K562 (cell line): Measurements from ENCODE around the gene PHEX. TPM values are rescaled to one million over a fixed set of nuclear protein-coding genes. Genes with fewer than 3 reads are reported as not detected.

ENCODE experiments used
- ATAC-seq: fragments of 200-7000 bp; cut with Tn5 transposase; 3 replicates; pipeline ENCODE4 v1.9.1; 2020; ENCODE audit warnings: moderate library complexity
- BruUV-seq: library from RNA; stranded (reverse); fragments of 400-500 nt; replicated peaks from 2 replicates; lab custom pipeline; 2021; lab: Mats Ljungman, UMichigan
- CTCF ChIA-PET: fragments of 300-600 bp; formaldehyde crosslinking; extraction: SDS; loops from one replicate; lab custom pipeline; 2021; ENCODE audit warnings: low intra/inter-chr PET ratio; lab: Yijun Ruan, JAX
- POLR2A ChIA-PET: fragments of 300-600, 350-650 bp; sonication (Branson Sonifier 250); formaldehyde crosslinking; extraction: SDS; loops from one replicate; lab custom pipeline; 2021; ENCODE audit warnings: antibody characterized with exemption, inconsistent platforms; lab: Yijun Ruan, JAX
- DNase-seq, 4 experiments: peaks; one replicate each; pipeline versions ENCODE4 v3.0.0 to v3.0.0-alpha.2; 2011 to 2018; ENCODE audit warnings: low spot score in 3 of 4, mixed read lengths in 3 of 4; ENCODE audit errors: extremely low read depth in 1 of 4
- FAIRE-seq: peaks from 2 replicates; lab custom pipeline; 2011; peaks lifted over from hg19 to GRCh38; lab: Jason Lieb, UNC
- H2AFZ ChIP-seq: 2 replicates; pipeline ENCODE4 v1.6.0; 2011; ENCODE audit warnings: low read depth, low read length, control low read depth, inconsistent platforms
- H3K27ac ChIP-seq: fragments of 200-600 bp; 3 replicates; pipeline ENCODE4 v1.8.0; 2011; ENCODE audit warnings: low read depth, mild to moderate bottlenecking, control low read depth, inconsistent platforms, low read length, moderate library complexity, mixed read lengths; ENCODE audit errors: extremely low read depth
- H3K27me3 ChIP-seq, 2 experiments: fragments of 300-600 bp in 1 of 2; 2 replicates in 1 of 2; 3 replicates in 1 of 2; pipeline versions ENCODE4 v1.6.0 to v1.8.0; 2011; ENCODE audit warnings: inconsistent platforms in 2 of 2, low read length in 2 of 2, mild to moderate bottlenecking in 1 of 2, mixed read lengths in 1 of 2, moderate library complexity in 1 of 2; ENCODE audit not compliant: control insufficient read depth in 2 of 2, insufficient read depth in 2 of 2
- H3K36me3 ChIP-seq: fragments of 300-600 bp; 3 replicates; pipeline ENCODE4 v1.8.0; 2011; ENCODE audit warnings: mild to moderate bottlenecking, low read length, inconsistent platforms; ENCODE audit not compliant: control insufficient read depth, insufficient read depth
- H3K4me1 ChIP-seq, 2 experiments: fragments of 200-600 bp in 1 of 2; replicated peaks in 1 of 2; 2 replicates in 1 of 2; 3 replicates in 1 of 2; pipeline versions ENCODE4 v1.5.1 to v1.8.0; 2011; ENCODE audit warnings: inconsistent platforms in 2 of 2, low read length in 2 of 2, mild to moderate bottlenecking in 1 of 2, mixed read lengths in 1 of 2, moderate library complexity in 1 of 2; ENCODE audit not compliant: control insufficient read depth in 2 of 2, insufficient read depth in 2 of 2
- H3K4me2 ChIP-seq: 2 replicates; pipeline ENCODE4 v1.6.1; 2011; ENCODE audit warnings: low read length, control low read depth, inconsistent platforms, mixed read lengths; ENCODE audit not compliant: insufficient read depth
- H3K4me3 ChIP-seq: fragments of 200-600 bp; sonication (generic), shearing (Covaris generic); 2 replicates; pipeline ENCODE4 v1.5.1; 2016; ENCODE audit warnings: control low read depth, inconsistent platforms
- H3K79me2 ChIP-seq: fragments of 200-600 bp; 3 replicates; pipeline ENCODE4 v1.8.0; 2011; ENCODE audit warnings: low read length, inconsistent platforms; ENCODE audit not compliant: control insufficient read depth, insufficient read depth
- H3K9ac ChIP-seq, 2 experiments: 2 replicates each; pipeline versions ENCODE4 v1.6.0 to v1.6.1; 2011; ENCODE audit warnings: low read depth in 2 of 2, low read length in 2 of 2, control low read depth in 1 of 2, inconsistent platforms in 1 of 2, mild to moderate bottlenecking in 1 of 2, mixed read lengths in 1 of 2; ENCODE audit not compliant: insufficient read depth in 1 of 2
- H3K9me1 ChIP-seq: one replicate; pipeline ENCODE4 v1.6.0; 2011; ENCODE audit warnings: inconsistent platforms, mild to moderate bottlenecking, low read length, moderate library complexity; ENCODE audit not compliant: control insufficient read depth, insufficient read depth
- H3K9me3 ChIP-seq: replicated peaks from 2 replicates; pipeline ENCODE4 v1.5.1; 2011; ENCODE audit warnings: low read depth, low read length, inconsistent platforms; ENCODE audit not compliant: control insufficient read depth, insufficient read depth
- H4K20me1 ChIP-seq: replicated peaks from 2 replicates; pipeline ENCODE4 v1.6.1; 2011; ENCODE audit warnings: low read length, inconsistent platforms, mixed read lengths; ENCODE audit not compliant: control insufficient read depth, insufficient read depth
- CBX3 ChIP-seq, 2 experiments: IDR thresholded peaks; 1 replicate in 1 of 2; 2 replicates in 1 of 2; pipeline ENCODE4 v1.6.1; 2012; ENCODE audit warnings: inconsistent platforms in 2 of 2, low read length in 2 of 2, borderline replicate concordance in 1 of 2, control low read depth in 1 of 2
- CREB3 ChIP-seq: fragments of 450-650 bp; conservative IDR thresholded peaks from 2 replicates; pipeline ENCODE4 v1.6.1; 2016; ENCODE audit warnings: missing genetic modification characterization, low read depth, mild to moderate bottlenecking, missing compliant biosample characterization, moderate library complexity
- CUX1 ChIP-seq: fragments of 200-800 bp; sonication (Bioruptor generic); IDR thresholded peaks from 2 replicates; pipeline ENCODE4 v1.6.1; 2016; ENCODE audit warnings: missing genetic modification characterization, missing compliant biosample characterization
- EGR1 ChIP-seq: fragments of 450-650 bp; conservative IDR thresholded peaks from 2 replicates; pipeline ENCODE4 v1.6.1; 2017; ENCODE audit warnings: mild to moderate bottlenecking
- GTF2A2 ChIP-seq: IDR thresholded peaks from 2 replicates; pipeline ENCODE4 v1.6.1; 2016; ENCODE audit warnings: mild to moderate bottlenecking, missing genetic modification characterization, missing compliant biosample characterization
- NFXL1 ChIP-seq: fragments of 450-650 bp; formaldehyde crosslinking; IDR thresholded peaks from 2 replicates; pipeline ENCODE4 v1.4.0; 2021; ENCODE audit warnings: mild to moderate bottlenecking
- POLR2G ChIP-seq: fragments of 200-400 bp; formaldehyde crosslinking; IDR thresholded peaks from 2 replicates; pipeline ENCODE4 v1.6.1; 2017; ENCODE audit warnings: low read depth, mild to moderate bottlenecking, antibody characterized with exemption, low read length, moderate library complexity
- SIN3B ChIP-seq: fragments of 450-650 bp; IDR thresholded peaks from 2 replicates; pipeline ENCODE4 v1.6.1; 2017; ENCODE audit warnings: low read depth, mild to moderate bottlenecking, moderate library complexity
- ZNF384 ChIP-seq: IDR thresholded peaks from 2 replicates; pipeline ENCODE4 v1.6.1; 2012; ENCODE audit warnings: low read depth, low read length, improper control_type of control experiment
- ZNF589 ChIP-seq: fragments of 200-800 bp; sonication (Bioruptor generic); IDR thresholded peaks from 2 replicates; pipeline ENCODE4 v1.6.1; 2016; ENCODE audit warnings: low read depth, missing genetic modification characterization, missing compliant biosample characterization
- WGBS: fragments of 100-300 bp; shearing (Covaris generic); methylation state at CpG from one replicate; pipeline ENCODE4 v1.1.6; 2016; ENCODE audit warnings: low coverage, mixed read lengths; ENCODE audit not compliant: insufficient coverage; ENCODE audit errors: missing lambda C conversion rate; 5-methylcytosine and 5-hydroxymethylcytosine counted together
- in situ Hi-C: fragments of 300-500 bp; cut with MboI; formaldehyde crosslinking; loops from 4 replicates; pipeline ENCODE4 v1.15.0; 2018; ENCODE audit warnings: inconsistent platforms, mixed read lengths
- intact Hi-C: fragments of 100-400 bp; cut with micrococcal nuclease; formaldehyde crosslinking; loops from 2 replicates; pipeline ENCODE4 v1.14.2; 2022
- polyA plus RNA-seq, 8 experiments: library from polyadenylated mRNA; depleted of rRNA in 4 of 8; stranded (reverse) in 5 of 8; unstranded in 3 of 8; fragments of >200 nt; fragmentation: Nextera tagmentation in 2 of 8; fragmentation: Illumina TruSeq in 1 of 8; extraction: Ambion mirVana in 2 of 8; extraction: Trizol in 1 of 8; gene quantifications; 2 replicates each; pipeline versions ENCODE4 v1.2.1 to v1.2.3, GENCODE V29; 2011 to 2014; ENCODE audit warnings: inconsistent platforms in 1 of 8, missing spikeins in 1 of 8
- total RNA-seq, 7 experiments: library from RNA; depleted of rRNA in 6 of 7; stranded (reverse); fragments of >200 nt in 6 of 7; fragmentation: Illumina TruSeq in 2 of 7; extraction: Trizol in 2 of 7; gene quantifications; 2 replicates each; pipeline versions ENCODE4 v1.2.1 to v1.2.3, GENCODE V29; 2011 to 2021; ENCODE audit warnings: low replicate concordance in 1 of 7

The PHEX gene
- total and polyA plus RNA-seq, 9 of the 15 experiments (the other 6 are each of a cell fraction or from before 2014, with no cell fraction given) = 0.01 to 0.11 (median 0.04) TPM; not detected in 6

GRCh38 chrX:22141047-22141730, 109.1 kb downstream of the PHEX start (continued):
- TF ChIP-seq CUX1 (no peak), GTF2A2 (tag) (no peak), EGR1 (no peak)
- TF ChIP-seq, all 486 proteins: peak for 0

- intact Hi-C loops = no loop called here
- in situ Hi-C loops = no loop called here
- TF ChIP-seq NFXL1 (no peak), SIN3B (no peak), CREB3 (tag) (no peak), ZNF589 (no peak), POLR2G (no peak), CBX3 (IDR thresholded peaks at IDR 0.05; ENCODE audit: borderline replicate concordance in 1 of 2, low read length in 2 of 2) (no peak), ZNF384 (no peak)
Observed at GRCh38 chrX:22147214-22147613, 115.1 kb downstream of the PHEX start.

More at GRCh38 chrX:22147214-22147613, 115.1 kb downstream of the PHEX start:
- Histone ChIP-seq H3K79me2 (no peaks in the 10 kb centered on the region), H4K20me1 (no peaks in the 10 kb centered on the region), H3K9me3 (no peaks in the 10 kb centered on the region), H3K36me3 (no peaks in the 10 kb centered on the region), H3K4me2 (no peak overlapping the region), H3K9me1 (no peaks in the 10 kb centered on the region), H3K9ac (no peak overlapping the region), H3K27ac (no peak overlapping the region), H3K4me3 (no peak overlapping the region), H3K27me3 (no peaks in the 10 kb centered on the region), H2AFZ (no peak overlapping the region), H3K4me1 (no peaks in the 10 kb centered on the region)
- no CpG with 5 or more reads among the region's 1 CpG for WGBS
- POLR2A ChIA-PET = no interaction called here
- no TSS peak for BruUV-seq
- CTCF ChIA-PET = no interaction called here
- ATAC-seq = no peak
- DNase-seq = no peak
- FAIRE-seq = no peak
